NCI-H2029 treated with DMSO at 0.1 percent for 48 hours (cell line): ENCODE data around the gene CDC26.
A peak's percentile ranks its signal among the peaks of the same experiment; 100 is the strongest.
"Not testable (repeated sequence)": the region's sequence is repeated elsewhere in the genome, so short reads cannot be mapped to it uniquely, and the experiment has no call there.

ENCODE experiments used
- DNase-seq: peaks from one replicate; lab custom pipeline; 2025; lab: John Stamatoyannopoulos, UW

Gene CDC26

GRCh38 chr9:113293285-113293878 lies 18.0 kb upstream of the CDC26 start:
- DNase-seq = no peak

GRCh38 chr9:113290052-113290607 lies 14.8 kb upstream of the CDC26 start:
- DNase-seq = no peak

- DNase-seq = no peak
These were observed 13.7 kb upstream of the CDC26 start for GRCh38 chr9:113289091-113289490.

GRCh38 chr9:113281356-113281755 lies 6.0 kb upstream of the CDC26 start:
- DNase-seq = no peak

GRCh38 chr9:113278840-113279239 lies 3.5 kb upstream of the CDC26 start:
- no peak for DNase-seq

GRCh38 chr9:113274474-113275156 lies 757 bp downstream of the CDC26 start:
- peak; percentile 59 for DNase-seq

GRCh38 chr9:113269871-113270270 lies 5.5 kb downstream of the CDC26 start:
- DNase-seq = no peak

GRCh38 chr9:113269355-113269754 lies 6.0 kb downstream of the CDC26 start:
- DNase-seq = no peak

- DNase-seq = no peak
These were observed 7.3 kb downstream of the CDC26 start for GRCh38 chr9:113267911-113268566.

- no peak for DNase-seq
These were observed 9.2 kb downstream of the CDC26 start for GRCh38 chr9:113266174-113266573.

GRCh38 chr9:113261917-113262671 lies 13.3 kb downstream of the CDC26 start:
- no peak for DNase-seq

- no peak for DNase-seq
These were observed 17.1 kb downstream of the CDC26 start for GRCh38 chr9:113258282-113258681.

GRCh38 chr9:113257863-113258262 lies 17.5 kb downstream of the CDC26 start:
- no peak for DNase-seq

GRCh38 chr9:113255438-113255837 lies 19.9 kb downstream of the CDC26 start:
- no peak for DNase-seq

GRCh38 chr9:113254991-113255390 lies 20.4 kb downstream of the CDC26 start:
- no peak for DNase-seq

GRCh38 chr9:113250807-113251206 lies 24.6 kb downstream of the CDC26 start:
- DNase-seq = no peak

GRCh38 chr9:113249661-113250060 lies 25.7 kb downstream of the CDC26 start:
- DNase-seq = not testable (repeated sequence)

- no peak for DNase-seq
These were observed 27.7 kb downstream of the CDC26 start for GRCh38 chr9:113247640-113248039.

GRCh38 chr9:113246928-113247327 lies 28.4 kb downstream of the CDC26 start:
- DNase-seq = no peak

GRCh38 chr9:113245894-113246293 lies 29.5 kb downstream of the CDC26 start:
- DNase-seq = no peak

GRCh38 chr9:113244556-113244955 lies 30.8 kb downstream of the CDC26 start:
- DNase-seq = no peak

- DNase-seq = no peak
These were observed 34.2 kb downstream of the CDC26 start for GRCh38 chr9:113241161-113241560.
